ENCODE data around the gene HNRNPK. TPM values are rescaled to one million over a fixed set of nuclear protein-coding genes. Genes with fewer than 3 reads are reported as not detected.

Gene HNRNPK
- polyA plus RNA-seq, 1 of the 3 experiments (the other 2 are of a cell fraction), result 470 TPM

- H4K20me1 ChIP-seq (ENCODE audit: insufficient read depth), result peaks cover 100% of the 10 kb centered on the region
These were observed 7.7 kb downstream of the HNRNPK start for GRCh38 chr9:83972286-83972685.

More at GRCh38 chr9:83972286-83972685, 7.7 kb downstream of the HNRNPK start:
- 94% methylated on average over 2 of the region's 2 CpGs for WGBS (ENCODE audit: low lambda C conversion rate)
- TF ChIP-seq MEF2A (IDR thresholded peaks at IDR 0.05; ENCODE audit: borderline replicate concordance, low read depth) (no peak), EZH2phosphoT487 (IDR thresholded peaks at IDR 0.05; ENCODE audit: borderline replicate concordance, low read depth) (no peak), REST (IDR thresholded peaks at IDR 0.05; ENCODE audit: low read depth, low read length) (no peak), USF2 (IDR thresholded peaks at IDR 0.05; ENCODE audit: borderline replicate concordance, low read depth, low read length) (no peak), YY1 (IDR thresholded peaks at IDR 0.05; ENCODE audit: low read depth) (no peak), FOXM1 (IDR thresholded peaks at IDR 0.05; ENCODE audit: low read depth) (no peak), TEAD4 (IDR thresholded peaks at IDR 0.05; ENCODE audit: borderline replicate concordance, insufficient read depth) (no peak), CHD2 (IDR thresholded peaks at IDR 0.05; ENCODE audit: low read length, partially characterized antibody) (no peak), FOSL2 (IDR thresholded peaks at IDR 0.05; ENCODE audit: borderline replicate concordance, low read depth) (no peak), SIN3A (IDR thresholded peaks at IDR 0.05; ENCODE audit: borderline replicate concordance, low read depth, low read length) (no peak), MXI1 (IDR thresholded peaks at IDR 0.05; ENCODE audit: low read depth, low read length) (no peak), NFIC (IDR thresholded peaks at IDR 0.05; ENCODE audit: borderline replicate concordance) (no peak), GATA2 (CRISPR knock-in tag; IDR thresholded peaks at IDR 0.05) (no peak), MAX (IDR thresholded peaks at IDR 0.05; ENCODE audit: low read depth) (no peak)
- Histone ChIP-seq H3K4me2 (no peak overlapping the region), H3K4me1 (ENCODE audit: control insufficient read depth in 1 of 2, insufficient read depth in 2 of 2, low read depth in 1 of 2, low read length in 1 of 2) (peaks cover 6 to 23% of the 10 kb centered on the region in 2 experiments), H3F3A (replicated peaks; ENCODE audit: insufficient read depth) (peaks cover 65% of the 10 kb centered on the region), H3K27ac (ENCODE audit: low read depth in 2 of 2, low read length in 1 of 2) (no peak overlapping the region), H3K9ac (no peak overlapping the region), H3K4me3 (ENCODE audit: low read depth in 2 of 2, low read length in 1 of 2) (no peak overlapping the region), H3K36me3 (replicated peaks in 1 of 2; ENCODE audit: control insufficient read depth in 1 of 2, insufficient read depth in 2 of 2, low read length in 1 of 2) (peaks cover 96 to 100% of the 10 kb centered on the region in 2 experiments), H3K9me2 (no peaks in the 10 kb centered on the region), H3K27me3 (ENCODE audit: insufficient read depth) (no peaks in the 10 kb centered on the region), H3K9me3 (no peaks in the 10 kb centered on the region), H2AFZ (ENCODE audit: low read depth) (no peak overlapping the region), H3K79me2 (ENCODE audit: insufficient read depth) (peaks cover 81% of the 10 kb centered on the region)
- ChIA-PET POLR2A (interaction anchor here (1.8 kb wide), 1 partner anchor 8 kb away, joined by 4 read pairs; no protein-coding TSS in a partner anchor), CTCF (interaction anchor here (0.8 to 2.7 kb wide), 2 partner anchors 35 to 289 kb away, joined by 3 to 9 read pairs; no protein-coding TSS in a partner anchor)
- DNase-seq, result no peak

All from SK-N-SH (cell line).